Peyer's patch (tissue), 4 donors: ENCODE results near the gene COL24A1. TPM values are rescaled to one million over a fixed set of nuclear protein-coding genes. Genes with fewer than 3 reads are reported as not detected.

Source experiments
- DNase-seq, 3 donors: peaks; one replicate each; pipeline ENCODE4 v3.0.0-alpha.2; 2017 to 2019
- H3K27ac ChIP-seq, 4 donors: fragments of 200-600 bp; sonication (generic); one replicate each; pipeline ENCODE4 v1.5.1; 2016 to 2019
- H3K27me3 ChIP-seq, 2 donors: fragments of 200-600 bp; sonication (generic); one replicate each; pipeline ENCODE4 v1.5.1; 2019
- H3K36me3 ChIP-seq, 3 donors: fragments of 200-600 bp; sonication (generic); one replicate each; pipeline ENCODE4 v1.5.1; 2016 to 2019
- H3K4me1 ChIP-seq, 4 donors: fragments of 200-600 bp; sonication (generic); one replicate each; pipeline ENCODE4 v1.5.1; 2016 to 2019
- H3K4me3 ChIP-seq, 4 donors: fragments of 200-600 bp; sonication (generic); 1 replicate in 3 of 4; 2 replicates in 1 of 4; pipeline ENCODE4 v1.5.1; 2016 to 2019; ENCODE audit warnings: mild to moderate bottlenecking in 1 of 4
- H3K9me3 ChIP-seq, 4 donors: fragments of 200-600 bp; sonication (generic); one replicate each; pipeline ENCODE4 v1.5.1; 2016 to 2019; ENCODE audit warnings: mild to moderate bottlenecking in 1 of 4
- POLR2A ChIP-seq, 2 donors: fragments of 450-650 bp; IDR thresholded peaks; one replicate each; pipeline ENCODE4 v1.5.1; 2017; ENCODE audit warnings: antibody characterized with exemption in 2 of 2, mild to moderate bottlenecking in 2 of 2, moderate library complexity in 2 of 2
- total RNA-seq, 4 donors: library from RNA; depleted of rRNA; stranded (reverse); fragments of >200 nt; gene quantifications; one replicate each; pipeline ENCODE4 v1.1.0, GENCODE V29; 2016
- TF ChIP-seq, protein P1 (sequence below), 6 experiments: fragments of 450-650 bp in 4 of 6; fragments of 200-600 bp in 2 of 6; sonication (generic) in 1 of 6; IDR thresholded peaks; one replicate each; pipeline ENCODE4 v1.5.1; 2017 to 2019; ENCODE audit warnings: antibody characterized with exemption in 6 of 6, mild to moderate bottlenecking in 3 of 6, moderate library complexity in 1 of 6

COL24A1 gene
- total RNA-seq, 4 donors from 2014 or later, result 0.18 to 3.3 (median 0.34) TPM

DNA sequence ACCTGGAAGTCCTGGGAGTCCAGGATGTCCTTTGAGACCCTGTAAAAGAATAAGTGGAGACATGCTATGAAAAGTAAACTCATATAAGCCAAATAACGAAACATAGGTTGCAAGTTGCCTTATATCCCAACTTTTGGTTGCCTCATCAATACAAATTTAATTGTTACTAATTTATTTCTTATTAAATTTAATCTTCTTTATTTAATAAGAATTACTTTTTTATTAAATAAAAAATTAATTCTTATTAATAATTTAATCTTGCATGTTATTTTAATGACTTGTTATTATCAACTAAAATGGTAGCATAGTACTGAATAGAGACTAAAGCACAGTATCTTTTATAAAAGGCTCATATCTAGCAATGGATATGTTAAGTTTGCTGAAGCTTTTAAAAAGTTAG, 92.9 kb downstream of the COL24A1 start:
- H3K36me3 ChIP-seq, result no peaks in the 10 kb centered on the region
- TF ChIP-seq, protein P1, sequence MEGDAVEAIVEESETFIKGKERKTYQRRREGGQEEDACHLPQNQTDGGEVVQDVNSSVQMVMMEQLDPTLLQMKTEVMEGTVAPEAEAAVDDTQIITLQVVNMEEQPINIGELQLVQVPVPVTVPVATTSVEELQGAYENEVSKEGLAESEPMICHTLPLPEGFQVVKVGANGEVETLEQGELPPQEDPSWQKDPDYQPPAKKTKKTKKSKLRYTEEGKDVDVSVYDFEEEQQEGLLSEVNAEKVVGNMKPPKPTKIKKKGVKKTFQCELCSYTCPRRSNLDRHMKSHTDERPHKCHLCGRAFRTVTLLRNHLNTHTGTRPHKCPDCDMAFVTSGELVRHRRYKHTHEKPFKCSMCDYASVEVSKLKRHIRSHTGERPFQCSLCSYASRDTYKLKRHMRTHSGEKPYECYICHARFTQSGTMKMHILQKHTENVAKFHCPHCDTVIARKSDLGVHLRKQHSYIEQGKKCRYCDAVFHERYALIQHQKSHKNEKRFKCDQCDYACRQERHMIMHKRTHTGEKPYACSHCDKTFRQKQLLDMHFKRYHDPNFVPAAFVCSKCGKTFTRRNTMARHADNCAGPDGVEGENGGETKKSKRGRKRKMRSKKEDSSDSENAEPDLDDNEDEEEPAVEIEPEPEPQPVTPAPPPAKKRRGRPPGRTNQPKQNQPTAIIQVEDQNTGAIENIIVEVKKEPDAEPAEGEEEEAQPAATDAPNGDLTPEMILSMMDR (IDR thresholded peaks at IDR 0.05), result no peak
- TF ChIP-seq POLR2A (IDR thresholded peaks at IDR 0.05), result no peak
- no peaks in the 10 kb centered on the region for H3K9me3 ChIP-seq
- no peak for DNase-seq
- H3K4me1 ChIP-seq, result no peaks in the 10 kb centered on the region
- no peak overlapping the region for H3K4me3 ChIP-seq
- no peak overlapping the region for H3K27ac ChIP-seq
- no peaks in the 10 kb centered on the region for H3K27me3 ChIP-seq

DNA sequence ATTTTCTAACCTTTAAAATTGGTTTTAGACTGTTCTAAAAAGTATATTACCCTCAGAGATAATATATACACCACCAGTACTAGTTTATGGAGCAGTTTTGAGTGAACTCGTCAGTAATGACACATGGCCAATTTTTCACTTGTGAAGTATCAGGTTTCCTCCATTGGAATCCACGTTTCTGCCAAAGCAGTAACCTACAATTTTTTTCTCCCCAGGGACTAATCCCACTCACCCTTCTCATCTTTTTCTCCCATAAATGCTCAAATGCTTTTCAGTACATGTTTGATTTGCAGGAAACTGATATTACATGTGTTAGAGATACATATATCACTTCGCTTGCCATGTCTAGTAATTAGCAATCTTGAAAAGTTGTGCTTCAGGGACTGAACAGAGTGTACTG, 94.1 kb downstream of the COL24A1 start:
- Histone ChIP-seq H3K27me3 (no peaks in the 10 kb centered on the region), H3K4me1 (no peaks in the 10 kb centered on the region), H3K4me3 (no peak overlapping the region), H3K9me3 (no peaks in the 10 kb centered on the region), H3K27ac (no peak overlapping the region), H3K36me3 (no peaks in the 10 kb centered on the region)
- TF ChIP-seq POLR2A (IDR thresholded peaks at IDR 0.05), result no peak
- TF ChIP-seq, protein P1 (IDR thresholded peaks at IDR 0.05), result no peak
- DNase-seq, result no peak

DNA sequence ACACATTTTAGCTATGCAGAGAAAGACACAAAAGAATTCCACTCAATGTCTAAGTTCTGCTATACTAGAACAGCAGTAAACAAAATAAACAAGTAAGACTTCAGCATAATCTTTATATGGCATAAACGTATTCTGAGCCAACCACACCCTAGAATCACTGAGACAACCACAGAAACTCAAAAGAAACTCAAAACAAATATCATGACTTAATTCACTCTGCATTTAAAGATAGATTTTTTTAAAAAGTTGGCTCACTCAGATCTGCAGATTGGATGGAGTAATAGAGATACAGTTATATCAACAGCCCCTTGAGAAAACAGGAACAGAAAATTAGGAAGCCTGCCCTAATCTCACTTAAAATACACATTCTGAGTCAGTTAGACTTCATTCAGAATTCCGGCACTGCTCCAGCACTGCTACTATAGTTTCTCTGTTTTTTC, 95.0 kb downstream of the COL24A1 start:
- Histone ChIP-seq H3K27ac (no peak overlapping the region), H3K4me3 (no peak overlapping the region), H3K27me3 (no peaks in the 10 kb centered on the region), H3K36me3 (no peaks in the 10 kb centered on the region), H3K4me1 (no peaks in the 10 kb centered on the region), H3K9me3 (no peaks in the 10 kb centered on the region)
- no peak for DNase-seq
- TF ChIP-seq, protein P1 (IDR thresholded peaks at IDR 0.05), result no peak
- TF ChIP-seq POLR2A (IDR thresholded peaks at IDR 0.05), result no peak

DNA sequence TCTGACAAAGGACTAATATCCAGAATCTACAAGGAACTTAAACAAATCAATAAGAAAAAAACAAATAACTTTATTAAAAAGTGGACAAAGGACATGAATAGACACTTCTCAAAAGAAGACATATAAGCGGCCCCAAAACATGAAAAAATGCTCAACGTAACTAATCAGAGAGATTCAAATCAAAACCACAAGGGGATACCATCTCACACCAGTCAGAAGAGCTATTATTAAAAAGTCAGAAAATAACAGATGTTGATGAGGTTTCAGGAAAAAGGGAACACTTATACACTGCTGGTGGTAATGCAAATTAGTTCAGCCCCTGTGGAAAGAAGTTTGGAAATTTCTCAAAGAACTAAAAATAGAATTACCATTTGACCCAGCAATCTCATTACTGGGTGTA, 102.2 kb downstream of the COL24A1 start:
- Histone ChIP-seq H3K4me3 (no peak overlapping the region), H3K27me3 (no peaks in the 10 kb centered on the region), H3K4me1 (no peaks in the 10 kb centered on the region), H3K27ac (no peak overlapping the region), H3K36me3 (no peaks in the 10 kb centered on the region), H3K9me3 (no peaks in the 10 kb centered on the region)
- TF ChIP-seq, protein P1 (IDR thresholded peaks at IDR 0.05), result no peak
- no peak for TF ChIP-seq POLR2A (IDR thresholded peaks at IDR 0.05)
- no peak for DNase-seq

DNA sequence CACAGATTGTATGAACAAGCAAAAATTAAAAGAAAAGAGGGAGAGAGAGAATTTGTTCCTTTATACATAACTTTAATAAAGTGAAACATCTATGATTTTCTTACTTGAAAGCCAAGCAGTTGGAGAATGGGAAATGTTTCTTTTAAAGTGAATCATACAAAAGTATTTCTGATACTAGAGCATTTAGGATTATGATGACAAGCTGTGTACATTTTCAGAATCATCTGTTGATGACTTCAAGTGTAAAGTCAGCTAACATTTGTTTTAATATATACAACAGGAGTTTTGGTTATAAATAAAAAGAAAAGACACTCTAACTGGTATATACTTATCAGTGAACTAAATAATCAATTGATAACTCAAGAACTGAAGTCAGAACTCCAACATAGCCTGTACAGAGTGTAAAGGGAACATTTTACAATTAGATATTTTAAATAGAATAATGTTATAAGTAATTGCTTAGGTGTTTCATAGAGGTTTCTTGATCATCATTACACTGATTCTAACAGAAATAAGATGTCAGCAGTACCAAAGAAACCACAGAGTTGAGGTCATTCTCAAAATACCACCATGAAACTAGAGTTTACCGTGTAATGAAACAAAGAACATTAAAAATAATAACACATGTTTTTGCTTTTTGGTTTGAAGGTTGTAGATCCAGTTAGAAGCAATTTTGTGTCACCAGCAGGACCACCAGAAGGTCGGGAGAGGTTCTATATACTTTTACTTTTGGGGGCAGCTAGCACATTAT, 103.4 kb downstream of the COL24A1 start:
- Histone ChIP-seq H3K9me3 (no peaks in the 10 kb centered on the region), H3K27ac (no peak overlapping the region), H3K36me3 (no peaks in the 10 kb centered on the region), H3K4me1 (no peaks in the 10 kb centered on the region), H3K4me3 (no peak overlapping the region), H3K27me3 (no peaks in the 10 kb centered on the region)
- no peak for TF ChIP-seq POLR2A (IDR thresholded peaks at IDR 0.05)
- TF ChIP-seq, protein P1 (IDR thresholded peaks at IDR 0.05), result no peak
- no peak for DNase-seq
